ENCODE data around the gene SFSWAP. TPM values are rescaled to one million over a fixed set of nuclear protein-coding genes. Genes with fewer than 3 reads are reported as not detected.
"Not testable (repeated sequence)": the region's sequence is repeated elsewhere in the genome, so short reads cannot be mapped to it uniquely, and the experiment has no call there.

Gene SFSWAP
- polyA plus RNA-seq, 4 donors = 38.6 to 67.9 (median 47.9) TPM

DNA sequence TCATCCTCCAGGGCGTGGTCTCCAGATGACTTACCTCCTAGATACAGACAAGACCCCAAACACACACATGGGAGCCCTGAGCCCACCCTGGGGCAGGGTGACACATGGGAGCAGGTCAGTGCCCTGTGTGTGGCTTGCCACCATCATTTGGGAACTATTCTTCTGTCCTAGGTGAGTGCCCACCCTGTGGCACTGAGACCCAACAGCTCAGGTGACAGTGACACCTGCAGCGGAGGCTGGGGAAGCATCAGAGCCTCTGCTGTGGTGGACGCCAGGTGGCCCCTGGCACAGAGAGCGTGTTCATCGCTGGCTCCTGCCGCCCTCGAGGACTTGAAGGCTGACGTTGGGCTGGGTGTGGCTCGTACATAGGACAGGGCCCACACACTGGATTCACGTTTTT lies 23.0 kb downstream of the SFSWAP start:
- DNase-seq (ENCODE audit: low read depth in 4 of 4, low spot score in 2 of 4) = no peak

DNA sequence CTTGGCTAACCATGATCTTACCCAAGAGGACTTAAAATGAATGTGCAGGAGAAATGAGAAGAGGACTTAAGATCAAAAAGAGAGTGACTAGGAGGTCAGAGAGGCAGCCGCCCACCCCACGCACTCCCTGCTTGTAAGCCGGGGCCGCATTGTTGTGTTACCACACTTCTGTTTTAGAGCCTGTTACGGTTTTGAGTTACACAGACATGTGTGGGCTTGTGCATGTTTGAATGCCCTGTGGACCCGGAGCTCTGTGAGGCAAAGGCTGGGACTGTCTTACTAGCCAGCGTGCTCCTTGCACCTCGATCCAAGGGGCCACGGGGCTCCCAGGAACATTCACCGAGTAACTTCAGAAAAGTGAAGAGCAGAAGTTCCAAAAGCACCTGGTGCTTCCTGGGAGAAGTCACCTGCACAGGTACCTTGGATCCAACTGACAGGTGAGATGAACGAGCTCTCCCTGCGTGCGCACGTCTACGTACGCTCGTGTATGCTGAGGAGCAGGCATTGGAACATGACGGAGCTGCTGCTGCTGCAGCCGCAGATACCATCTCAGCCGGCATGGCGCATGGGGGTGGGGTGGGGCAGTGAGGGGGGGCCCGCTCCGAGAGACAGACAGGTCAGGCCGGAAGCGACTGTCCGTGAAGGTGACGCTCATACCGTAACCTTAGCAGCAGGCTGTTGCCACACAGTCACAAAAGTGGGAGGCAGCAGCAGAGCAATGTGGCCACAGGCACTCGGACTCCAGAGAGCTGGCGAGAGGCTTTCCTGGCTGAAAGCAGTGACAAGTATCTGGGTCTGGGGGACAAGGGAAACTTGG lies 23.7 kb downstream of the SFSWAP start:
- DNase-seq (ENCODE audit: low read depth in 4 of 4, low spot score in 2 of 4) = no peak

GRCh38 chr12:131735153-131735456 lies 24.2 kb downstream of the SFSWAP start:
- no peak for DNase-seq (ENCODE audit: low read depth in 4 of 4, low spot score in 2 of 4)

DNA sequence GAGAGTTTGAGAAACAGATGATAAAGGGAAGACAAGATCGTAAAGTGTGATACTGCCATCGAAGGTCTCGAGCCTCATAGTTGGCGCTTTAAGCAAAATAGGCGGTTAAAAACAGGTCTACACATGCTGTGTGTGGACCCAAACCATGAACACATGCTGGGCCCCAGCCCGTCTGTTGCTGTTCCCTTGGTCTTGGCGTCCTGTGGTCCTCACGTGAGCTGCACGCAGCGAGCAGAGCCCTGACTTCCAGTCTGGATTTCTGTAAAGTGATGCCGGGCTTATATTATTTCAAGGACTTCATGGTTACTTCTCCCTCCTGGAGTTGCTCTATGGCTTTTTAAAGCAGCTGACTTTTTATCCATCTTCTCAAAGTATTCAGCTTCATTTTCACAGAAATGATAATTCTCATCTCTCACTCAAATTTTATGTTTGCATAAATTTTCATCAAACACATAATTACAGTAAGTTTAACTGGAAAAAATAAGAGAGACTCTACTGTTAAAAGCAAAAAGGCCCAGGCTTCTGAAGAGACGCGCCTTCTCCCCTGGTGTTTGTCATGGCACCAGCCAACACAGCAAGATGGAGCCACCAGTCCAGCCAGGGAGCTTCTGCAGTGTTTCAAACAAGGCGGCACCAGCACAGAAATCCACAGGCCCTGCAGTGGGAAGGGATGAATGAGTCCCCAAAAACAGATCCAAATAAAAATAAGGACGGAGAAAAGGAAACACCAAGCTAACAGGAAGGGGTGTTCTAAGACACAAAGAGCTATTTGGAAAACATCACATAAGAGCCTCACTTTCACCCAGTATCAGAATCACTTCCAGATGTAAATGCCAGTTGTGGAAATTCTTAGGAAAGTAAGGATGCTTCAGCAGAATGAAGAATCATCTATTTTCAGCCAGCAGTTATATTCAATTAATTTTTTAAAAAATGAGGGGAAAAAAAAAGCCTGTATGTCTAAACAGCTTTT lies 24.9 kb downstream of the SFSWAP start:
- no peak for DNase-seq (ENCODE audit: low read depth in 4 of 4, low spot score in 2 of 4)

GRCh38 chr12:131736446-131737149 lies 25.7 kb downstream of the SFSWAP start:
- no peak for DNase-seq (ENCODE audit: low read depth in 4 of 4, low spot score in 2 of 4)

- no peak for DNase-seq (ENCODE audit: low read depth in 4 of 4, low spot score in 2 of 4)
These were observed 26.4 kb downstream of the SFSWAP start for GRCh38 chr12:131737150-131737827.

DNA sequence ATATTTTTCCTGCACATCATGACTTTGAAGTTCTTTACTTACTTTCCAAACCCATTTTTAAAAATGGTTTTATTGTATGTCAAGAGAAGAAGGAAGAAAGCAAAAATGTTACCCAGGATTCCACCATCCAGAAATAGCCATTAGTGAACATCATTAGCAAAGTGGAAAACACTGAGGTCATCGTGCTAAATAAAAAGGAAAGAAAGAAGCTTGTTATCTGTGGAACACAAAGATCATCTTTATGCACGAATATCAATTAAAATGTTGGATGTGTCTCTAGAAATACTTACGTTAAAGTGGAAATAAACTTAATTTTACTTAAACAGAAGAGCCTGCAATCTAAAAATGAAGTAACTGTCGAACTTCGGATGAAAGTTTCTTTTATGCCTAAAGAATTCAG lies 27.3 kb downstream of the SFSWAP start:
- DNase-seq (ENCODE audit: low read depth in 4 of 4, low spot score in 2 of 4) = no peak

GRCh38 chr12:131740626-131741025 lies 29.7 kb downstream of the SFSWAP start:
- no peak for DNase-seq (ENCODE audit: low read depth in 4 of 4, low spot score in 2 of 4)

DNA sequence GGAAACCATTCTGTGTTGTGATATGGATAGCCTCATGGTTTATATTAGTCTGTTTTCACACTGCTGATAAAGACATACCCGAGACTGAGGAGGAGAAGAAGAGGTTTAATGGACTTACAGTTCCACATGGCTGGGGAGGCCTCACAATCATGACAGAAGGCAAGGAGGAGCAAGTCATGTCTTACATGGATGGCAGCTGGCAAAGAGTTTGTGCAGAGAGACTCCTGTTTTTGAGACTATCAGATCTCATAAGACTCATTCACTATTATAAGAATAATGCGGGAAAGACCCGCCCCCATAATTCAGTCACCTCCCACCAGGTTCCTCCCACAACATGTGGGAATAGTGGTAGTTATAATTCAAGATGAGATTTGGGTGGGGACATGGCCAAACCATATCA lies 31.9 kb downstream of the SFSWAP start:
- DNase-seq (ENCODE audit: low read depth in 4 of 4, low spot score in 2 of 4) = not testable (repeated sequence)

DNA sequence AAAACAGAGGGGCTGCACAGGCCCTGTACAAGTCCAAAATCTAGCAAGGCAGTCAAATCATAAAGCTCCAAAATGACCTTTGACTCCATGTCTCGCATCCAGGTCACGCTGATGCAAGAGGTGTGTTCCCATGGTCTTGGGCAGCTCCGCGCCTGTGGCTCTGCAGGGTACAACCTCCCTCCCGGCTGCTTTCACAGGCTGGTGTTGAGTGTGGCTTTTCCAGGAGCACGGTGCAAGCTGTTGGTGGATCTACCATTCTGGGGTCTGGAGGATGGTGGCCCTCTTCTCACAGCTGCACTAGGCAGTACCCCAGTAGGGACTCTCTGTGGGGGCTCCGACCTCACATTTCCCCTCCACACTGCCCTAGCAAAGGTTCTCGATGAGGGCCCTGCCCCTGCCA lies 32.5 kb downstream of the SFSWAP start:
- DNase-seq (ENCODE audit: low read depth in 4 of 4, low spot score in 2 of 4) = not testable (repeated sequence)

DNA sequence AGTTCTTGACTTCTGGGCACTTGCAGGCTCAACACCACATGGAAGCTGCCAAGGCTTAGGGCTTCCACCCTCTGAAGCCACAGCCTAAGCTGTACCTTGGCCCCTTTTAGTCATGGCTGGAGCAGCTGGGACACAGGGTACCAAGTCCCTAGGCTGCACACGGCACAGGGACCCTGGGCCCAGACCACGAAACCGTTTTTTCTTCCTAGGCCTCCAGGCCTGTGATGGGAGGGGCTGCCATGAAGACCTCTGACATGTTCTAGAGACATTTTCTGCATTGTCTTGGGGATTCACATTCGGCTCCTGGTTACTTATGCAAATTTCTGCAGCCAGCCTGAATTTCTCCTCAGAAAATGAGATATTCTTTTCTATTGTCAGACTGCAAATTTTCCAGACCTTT lies 33.0 kb downstream of the SFSWAP start:
- not testable (repeated sequence) for DNase-seq (ENCODE audit: low read depth in 4 of 4, low spot score in 2 of 4)

GRCh38 chr12:131744675-131745074 lies 33.8 kb downstream of the SFSWAP start:
- DNase-seq (ENCODE audit: low read depth in 4 of 4, low spot score in 2 of 4) = not testable (repeated sequence)

DNA sequence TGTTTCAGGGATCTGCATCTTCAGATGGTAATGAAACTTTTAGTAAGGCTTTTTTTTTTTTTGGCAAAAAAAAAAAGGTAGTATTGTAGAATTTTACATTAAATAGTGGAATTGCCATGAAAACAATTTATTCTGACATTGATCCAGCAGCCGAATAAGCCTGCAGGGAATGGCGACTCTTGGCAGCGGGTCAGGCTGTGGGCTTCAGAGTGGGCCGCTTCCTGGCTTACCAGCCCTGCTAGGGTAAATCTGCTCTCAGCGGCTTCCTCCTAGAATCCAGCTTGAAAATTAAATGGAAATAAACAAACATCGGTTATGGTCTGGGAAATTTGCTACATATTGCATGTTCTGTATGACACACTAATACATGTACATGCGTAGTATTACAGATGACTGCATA lies 34.8 kb downstream of the SFSWAP start:
- no peak for DNase-seq (ENCODE audit: low read depth in 4 of 4, low spot score in 2 of 4)

- no peak for DNase-seq (ENCODE audit: low read depth in 4 of 4, low spot score in 2 of 4)
These were observed 36.6 kb downstream of the SFSWAP start for GRCh38 chr12:131747276-131748177.

GRCh38 chr12:131749618-131750315 lies 38.9 kb downstream of the SFSWAP start:
- DNase-seq (ENCODE audit: low read depth in 4 of 4, low spot score in 2 of 4) = no peak

DNA sequence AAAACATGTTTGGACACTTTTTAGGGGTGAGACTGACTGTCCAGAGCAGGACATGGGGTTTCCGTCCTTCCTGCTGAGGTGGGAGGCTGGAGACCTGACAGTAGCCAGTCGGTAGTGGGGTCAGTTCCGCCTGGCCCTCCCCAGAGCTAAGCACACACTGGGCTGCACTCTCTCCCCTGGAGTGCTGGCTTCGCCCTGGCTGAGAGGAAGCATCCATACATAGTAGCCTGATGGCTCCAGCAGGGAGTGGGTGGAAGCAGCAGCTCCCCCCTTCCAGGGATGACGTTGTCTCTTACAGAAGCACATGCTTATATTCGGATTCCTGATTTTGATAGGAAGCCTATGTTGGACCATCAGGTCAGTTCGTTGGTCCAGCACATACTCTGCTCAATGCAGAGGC lies 40.4 kb downstream of the SFSWAP start:
- no peak for DNase-seq (ENCODE audit: low read depth in 4 of 4, low spot score in 2 of 4)

GRCh38 chr12:131752451-131752850 lies 41.6 kb downstream of the SFSWAP start:
- DNase-seq (ENCODE audit: low read depth in 4 of 4, low spot score in 2 of 4) = no peak

- DNase-seq (ENCODE audit: low read depth in 4 of 4, low spot score in 2 of 4) = no peak
These were observed 42.1 kb downstream of the SFSWAP start for GRCh38 chr12:131753005-131753404.

GRCh38 chr12:131753757-131754156 lies 42.9 kb downstream of the SFSWAP start:
- no peak for DNase-seq (ENCODE audit: low read depth in 4 of 4, low spot score in 2 of 4)
